Muscle layer of duodenum (tissue), 2 donors: ENCODE measurements around the gene IBA57.

Experiments
- H3K27ac ChIP-seq: one replicate; pipeline ENCODE4 v1.7.0; 2013; ENCODE audit warnings: mild to moderate bottlenecking, low read length
- H3K27me3 ChIP-seq: one replicate; pipeline ENCODE4 v1.7.0; 2013; ENCODE audit warnings: low read depth, mild to moderate bottlenecking, control low read depth, low read length
- H3K36me3 ChIP-seq, 2 donors: one replicate each; pipeline ENCODE4 v1.7.0; 2013; ENCODE audit warnings: low read length in 2 of 2, control low read depth in 1 of 2, mild to moderate bottlenecking in 1 of 2; ENCODE audit not compliant: insufficient read depth in 2 of 2, control insufficient read depth in 1 of 2
- H3K4me1 ChIP-seq, 2 donors: one replicate each; pipeline ENCODE4 v1.7.0; 2013; ENCODE audit warnings: low read length in 2 of 2, mild to moderate bottlenecking in 2 of 2, control low read depth in 1 of 2, moderate library complexity in 1 of 2; ENCODE audit not compliant: insufficient read depth in 2 of 2, control insufficient read depth in 1 of 2
- H3K4me3 ChIP-seq, 2 donors: one replicate each; pipeline ENCODE4 v1.7.0; 2013; ENCODE audit warnings: low read length in 2 of 2, low read depth in 1 of 2, mild to moderate bottlenecking in 1 of 2
- H3K9me3 ChIP-seq, 2 donors: one replicate each; pipeline ENCODE4 v1.7.0; 2013; ENCODE audit warnings: low read length in 2 of 2, control low read depth in 1 of 2, mild to moderate bottlenecking in 1 of 2; ENCODE audit not compliant: control insufficient read depth in 1 of 2
- donor health status: healthy.

Gene IBA57

DNA sequence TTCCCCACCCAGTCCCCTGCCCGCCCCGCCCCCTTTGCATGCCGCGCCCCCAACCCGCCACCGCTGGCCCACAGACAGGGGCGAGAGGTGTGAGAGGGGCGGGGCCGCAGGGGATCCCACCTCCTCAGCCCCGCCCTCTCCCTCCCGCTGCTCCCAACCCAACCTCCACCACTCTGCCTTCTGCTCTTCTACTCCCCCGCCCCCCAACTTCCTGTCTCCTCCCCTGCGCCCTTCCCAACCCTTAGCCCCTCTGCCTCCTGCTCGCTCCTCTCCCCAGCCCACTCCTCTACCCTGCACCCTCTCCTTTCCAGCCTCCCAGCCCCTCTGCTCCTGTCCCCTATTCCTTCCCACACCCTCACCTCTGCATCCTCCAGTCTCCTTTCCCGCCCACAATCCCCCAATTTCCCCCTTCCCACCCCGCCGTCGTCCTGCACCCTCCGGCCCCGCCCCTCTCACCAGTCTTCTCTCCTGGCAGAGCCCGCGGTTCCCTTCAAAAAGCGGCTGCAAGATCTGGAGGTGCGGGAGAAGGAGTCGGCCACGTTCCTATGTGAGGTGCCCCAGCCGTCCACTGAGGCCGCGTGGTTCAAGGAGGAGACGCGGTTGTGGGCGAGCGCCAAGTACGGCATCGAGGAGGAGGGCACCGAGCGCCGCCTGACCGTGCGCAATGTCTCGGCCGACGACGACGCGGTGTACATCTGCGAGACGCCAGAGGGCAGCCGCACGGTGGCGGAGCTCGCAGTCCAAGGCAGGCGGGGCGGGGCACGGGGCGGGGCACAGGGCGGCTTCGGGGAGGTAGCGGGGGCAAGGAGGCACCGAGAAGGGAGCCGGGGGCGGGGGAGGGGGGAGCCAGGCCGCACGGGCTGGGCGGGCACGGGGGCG is 47.6 kb downstream of the IBA57 start:
- no peaks in the 10 kb centered on the region for H3K9me3 ChIP-seq
- no peak overlapping the region for H3K27ac ChIP-seq
- H3K36me3 ChIP-seq: no peaks in the 10 kb centered on the region
- H3K27me3 ChIP-seq: no peaks in the 10 kb centered on the region
- H3K4me3 ChIP-seq: peak overlapping the region; percentile 23 to 59
- H3K4me1 ChIP-seq: peaks cover 0 to 13% of the 10 kb centered on the region in 2 donors

DNA sequence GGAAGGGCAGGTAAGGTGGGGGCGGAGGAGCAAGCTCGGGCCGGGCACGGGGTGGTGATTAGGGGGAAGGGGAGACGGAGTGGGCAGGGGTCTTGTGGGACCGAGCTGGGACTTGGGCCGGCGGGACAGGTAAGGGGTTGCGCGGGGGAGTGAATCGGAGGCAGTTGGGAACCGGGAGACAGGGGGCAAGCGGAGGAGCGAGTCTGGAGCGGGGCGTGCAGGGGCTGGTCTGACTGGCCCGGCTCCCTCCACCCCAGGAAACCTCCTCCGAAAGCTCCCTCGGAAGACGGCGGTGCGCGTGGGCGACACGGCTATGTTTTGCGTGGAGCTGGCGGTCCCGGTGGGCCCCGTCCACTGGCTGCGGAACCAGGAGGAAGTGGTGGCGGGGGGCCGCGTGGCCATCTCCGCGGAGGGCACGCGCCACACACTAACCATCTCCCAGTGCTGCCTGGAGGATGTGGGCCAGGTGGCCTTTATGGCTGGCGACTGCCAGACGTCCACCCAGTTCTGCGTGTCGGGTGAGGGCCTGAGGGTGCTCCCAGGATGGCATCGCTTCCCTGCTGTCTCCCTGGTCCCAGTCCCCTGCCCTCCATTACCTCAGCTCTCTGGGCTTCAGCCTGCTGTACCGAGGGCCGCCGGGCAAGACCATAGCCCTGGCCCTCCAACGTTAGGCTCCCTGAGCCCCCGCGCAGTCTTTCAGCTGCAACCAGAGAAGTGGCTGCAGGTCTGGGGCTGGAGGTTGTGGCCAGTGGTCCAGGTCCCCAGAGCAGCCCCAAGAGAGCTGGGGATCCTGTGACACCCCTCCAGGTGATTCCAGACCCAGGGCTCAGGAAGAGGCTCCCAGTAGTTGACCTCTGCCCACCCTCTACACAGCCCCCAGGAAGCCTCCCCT is 48.6 kb downstream of the IBA57 start:
- Histone ChIP-seq H3K4me3 (no peak overlapping the region), H3K27ac (no peak overlapping the region), H3K36me3 (no peaks in the 10 kb centered on the region), H3K9me3 (no peaks in the 10 kb centered on the region), H3K4me1 (peaks cover 0 to 13% of the 10 kb centered on the region in 2 donors), H3K27me3 (no peaks in the 10 kb centered on the region)

DNA sequence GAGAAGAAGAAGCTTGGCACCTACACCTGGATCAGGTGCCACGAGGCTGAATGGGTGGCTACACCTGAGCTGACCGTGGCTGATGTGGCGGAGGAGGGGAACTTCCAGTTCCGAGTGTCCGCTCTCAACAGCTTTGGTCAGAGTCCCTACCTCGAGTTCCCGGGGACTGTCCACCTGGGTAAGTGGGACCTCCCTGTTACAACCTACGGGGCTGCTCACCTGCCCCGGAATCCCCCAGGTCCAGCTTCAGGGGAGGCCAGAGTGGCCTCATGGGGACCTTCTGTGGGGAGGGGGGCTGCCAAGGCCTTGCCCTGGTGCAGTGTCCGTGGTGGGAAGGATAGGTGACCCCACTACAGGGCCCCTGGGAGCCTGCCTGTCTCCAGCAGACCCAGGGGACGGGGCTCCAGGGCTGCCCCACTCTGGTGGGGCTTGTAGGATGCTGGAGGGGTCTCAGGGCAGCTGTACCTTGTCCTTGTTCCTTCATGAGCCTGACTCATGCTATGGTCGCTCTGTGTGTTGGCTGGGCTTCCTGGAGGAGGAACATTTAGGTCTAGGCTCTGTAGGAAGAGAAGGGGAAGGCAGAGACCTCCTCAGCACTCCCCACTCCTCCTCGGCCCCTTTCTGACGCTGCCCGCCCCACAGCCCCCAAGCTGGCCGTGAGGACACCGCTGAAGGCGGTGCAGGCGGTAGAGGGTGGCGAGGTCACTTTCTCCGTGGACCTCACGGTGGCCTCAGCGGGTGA is 49.5 kb downstream of the IBA57 start:
- Histone ChIP-seq H3K27me3 (no peaks in the 10 kb centered on the region), H3K9me3 (no peaks in the 10 kb centered on the region), H3K27ac (no peak overlapping the region), H3K4me1 (peaks cover 0 to 13% of the 10 kb centered on the region in 2 donors), H3K4me3 (no peak overlapping the region), H3K36me3 (peaks cover 0 to 3% of the 10 kb centered on the region in 2 donors)

DNA sequence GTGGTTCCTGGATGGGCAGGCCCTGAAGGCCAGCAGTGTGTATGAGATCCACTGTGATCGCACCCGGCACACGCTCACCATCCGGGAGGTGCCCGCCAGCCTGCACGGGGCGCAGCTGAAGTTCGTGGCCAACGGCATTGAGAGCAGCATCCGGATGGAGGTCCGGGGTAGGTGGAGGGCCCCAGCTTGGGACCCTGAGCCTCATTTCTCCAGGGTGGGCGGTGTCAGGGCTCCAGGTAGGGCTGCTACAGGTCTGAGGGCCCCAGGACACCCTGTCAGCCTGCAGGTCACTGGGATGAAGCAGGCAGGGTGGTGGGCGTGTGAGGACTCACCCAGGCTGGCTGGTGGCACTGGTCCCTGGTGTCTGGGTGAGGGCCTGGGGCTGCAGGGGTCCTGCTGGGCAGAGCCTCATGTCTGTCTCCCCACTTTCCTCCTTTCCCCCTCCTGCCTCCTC is 50.1 kb downstream of the IBA57 start:
- Histone ChIP-seq H3K4me1 (peaks cover 0 to 13% of the 10 kb centered on the region in 2 donors), H3K36me3 (peaks cover 0 to 3% of the 10 kb centered on the region in 2 donors), H3K9me3 (no peaks in the 10 kb centered on the region), H3K27ac (no peak overlapping the region), H3K27me3 (no peaks in the 10 kb centered on the region), H3K4me3 (no peak overlapping the region)

DNA sequence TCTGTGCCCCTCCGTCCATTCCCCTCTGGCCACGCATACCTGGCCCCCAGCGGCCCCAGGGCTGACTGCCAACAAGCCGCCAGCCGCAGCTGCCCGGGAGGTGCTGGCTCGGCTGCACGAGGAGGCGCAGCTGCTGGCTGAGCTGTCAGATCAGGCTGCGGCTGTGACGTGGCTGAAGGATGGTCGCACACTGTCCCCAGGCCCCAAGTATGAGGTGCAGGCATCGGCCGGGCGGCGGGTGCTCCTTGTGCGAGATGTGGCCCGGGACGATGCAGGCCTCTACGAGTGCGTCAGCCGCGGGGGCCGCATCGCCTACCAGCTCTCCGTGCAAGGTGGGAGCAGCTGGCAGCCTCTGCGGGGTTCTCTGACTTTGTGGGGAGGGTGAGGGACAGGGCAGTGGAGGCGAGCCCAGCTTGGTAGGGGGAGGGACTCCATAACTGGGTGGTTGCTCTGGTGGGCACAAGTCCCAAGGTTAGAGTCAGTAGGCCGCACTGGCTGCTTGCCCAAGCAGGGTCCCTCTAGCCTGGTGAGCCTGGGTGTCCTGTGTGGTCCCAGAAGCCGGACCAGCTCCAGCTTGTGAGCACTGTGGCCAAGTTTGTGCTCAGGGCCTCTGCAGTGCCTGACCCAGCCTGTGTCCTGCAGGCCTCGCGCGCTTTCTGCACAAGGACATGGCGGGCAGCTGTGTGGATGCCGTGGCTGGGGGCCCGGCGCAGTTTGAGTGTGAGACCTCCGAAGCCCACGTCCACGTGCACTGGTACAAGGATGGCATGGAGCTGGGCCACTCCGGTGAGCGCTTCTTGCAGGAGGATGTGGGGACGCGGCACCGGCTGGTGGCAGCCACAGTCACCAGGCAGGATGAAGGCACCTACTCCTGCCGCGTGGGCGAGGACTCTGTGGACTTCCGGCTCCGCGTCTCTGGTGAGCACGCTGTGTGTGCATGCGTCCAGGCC is 51.0 kb downstream of the IBA57 start:
- H3K27me3 ChIP-seq: no peaks in the 10 kb centered on the region
- H3K27ac ChIP-seq: no peak overlapping the region
- H3K36me3 ChIP-seq: peaks cover 0 to 3% of the 10 kb centered on the region in 2 donors
- no peaks in the 10 kb centered on the region for H3K9me3 ChIP-seq
- no peak overlapping the region for H3K4me3 ChIP-seq
- peaks cover 0 to 13% of the 10 kb centered on the region in 2 donors for H3K4me1 ChIP-seq

DNA sequence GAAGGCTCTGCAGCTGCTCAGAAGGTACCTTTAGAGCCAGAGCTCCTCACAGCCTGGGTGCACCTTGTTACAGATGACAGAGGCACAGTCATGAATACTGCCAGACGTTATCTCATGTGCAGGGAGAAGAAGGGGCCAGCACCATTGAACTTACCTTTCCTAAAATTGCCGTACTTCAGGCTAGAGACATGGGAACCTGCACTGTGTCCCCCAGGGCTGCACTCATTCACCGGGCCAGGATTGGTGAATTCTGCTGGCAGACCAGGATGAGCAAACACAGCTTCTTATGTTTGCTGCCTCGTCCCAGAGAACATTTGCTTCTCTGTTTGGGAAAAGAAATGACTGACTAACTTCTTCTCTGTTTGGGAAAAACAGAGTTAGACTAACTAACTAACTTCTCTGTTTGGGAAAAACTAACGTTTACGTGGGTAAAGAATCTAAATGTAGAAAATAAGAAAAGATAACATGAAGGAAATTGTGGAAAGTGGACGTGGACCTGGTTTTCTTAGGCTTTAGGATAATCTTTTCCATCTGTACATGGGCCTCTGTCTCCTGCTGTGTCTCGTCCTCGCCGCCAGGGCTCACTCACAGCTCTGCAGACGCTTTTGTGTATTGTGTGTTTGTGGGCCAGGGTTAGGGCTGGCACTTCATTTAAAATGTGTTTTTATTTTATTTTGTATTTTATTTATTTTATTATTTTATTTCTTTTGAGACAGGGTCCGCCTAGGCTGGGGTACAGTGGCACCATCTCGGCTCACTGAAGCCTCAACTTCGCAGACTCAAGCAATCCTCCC is 52.1 kb downstream of the IBA57 start:
- H3K9me3 ChIP-seq: no peaks in the 10 kb centered on the region
- H3K4me1 ChIP-seq: peaks cover 0 to 8% of the 10 kb centered on the region in 2 donors
- H3K4me3 ChIP-seq: no peak overlapping the region
- H3K27me3 ChIP-seq: no peaks in the 10 kb centered on the region
- H3K36me3 ChIP-seq: peaks cover 0 to 3% of the 10 kb centered on the region in 2 donors
- no peak overlapping the region for H3K27ac ChIP-seq

DNA sequence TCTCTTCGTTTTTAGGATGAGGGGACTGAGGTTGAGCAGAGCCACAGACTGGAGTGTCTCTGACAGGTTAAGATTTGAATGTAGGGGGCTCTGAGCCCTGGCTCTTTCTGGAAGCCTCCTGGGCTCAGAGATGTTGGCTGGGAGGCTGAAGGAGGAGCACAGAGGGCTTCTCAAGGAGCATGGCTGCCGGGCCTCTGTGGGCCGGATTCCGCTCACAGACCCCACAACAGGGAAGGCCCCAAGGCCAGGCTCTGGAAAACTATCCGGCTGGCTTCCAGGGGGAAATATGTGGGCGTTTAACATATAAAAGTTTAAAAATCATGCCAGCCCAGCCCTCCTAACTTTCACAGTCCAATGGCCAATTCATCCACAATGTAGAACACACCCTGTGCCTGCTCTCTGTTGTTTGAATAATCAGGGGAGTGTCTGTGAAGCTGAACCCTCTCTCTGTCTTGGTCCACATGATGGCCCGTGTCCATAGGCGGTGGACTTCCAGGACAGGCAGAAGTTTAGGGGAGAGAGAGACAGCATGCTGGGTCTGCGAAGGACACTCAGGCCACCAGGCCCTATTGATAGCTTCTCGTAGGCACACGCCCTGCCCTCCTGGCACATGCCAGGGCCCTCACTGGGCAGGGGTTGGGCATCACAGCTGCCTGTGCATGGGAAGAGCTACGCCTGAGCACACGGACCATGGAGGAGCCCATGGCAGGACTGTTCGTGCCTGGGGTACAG is 53.1 kb downstream of the IBA57 start:
- H3K36me3 ChIP-seq: peaks cover 0 to 3% of the 10 kb centered on the region in 2 donors
- H3K4me1 ChIP-seq: peaks cover 0 to 4% of the 10 kb centered on the region in 2 donors
- H3K4me3 ChIP-seq: no peak overlapping the region
- no peak overlapping the region for H3K27ac ChIP-seq
- no peaks in the 10 kb centered on the region for H3K9me3 ChIP-seq
- H3K27me3 ChIP-seq: no peaks in the 10 kb centered on the region

DNA sequence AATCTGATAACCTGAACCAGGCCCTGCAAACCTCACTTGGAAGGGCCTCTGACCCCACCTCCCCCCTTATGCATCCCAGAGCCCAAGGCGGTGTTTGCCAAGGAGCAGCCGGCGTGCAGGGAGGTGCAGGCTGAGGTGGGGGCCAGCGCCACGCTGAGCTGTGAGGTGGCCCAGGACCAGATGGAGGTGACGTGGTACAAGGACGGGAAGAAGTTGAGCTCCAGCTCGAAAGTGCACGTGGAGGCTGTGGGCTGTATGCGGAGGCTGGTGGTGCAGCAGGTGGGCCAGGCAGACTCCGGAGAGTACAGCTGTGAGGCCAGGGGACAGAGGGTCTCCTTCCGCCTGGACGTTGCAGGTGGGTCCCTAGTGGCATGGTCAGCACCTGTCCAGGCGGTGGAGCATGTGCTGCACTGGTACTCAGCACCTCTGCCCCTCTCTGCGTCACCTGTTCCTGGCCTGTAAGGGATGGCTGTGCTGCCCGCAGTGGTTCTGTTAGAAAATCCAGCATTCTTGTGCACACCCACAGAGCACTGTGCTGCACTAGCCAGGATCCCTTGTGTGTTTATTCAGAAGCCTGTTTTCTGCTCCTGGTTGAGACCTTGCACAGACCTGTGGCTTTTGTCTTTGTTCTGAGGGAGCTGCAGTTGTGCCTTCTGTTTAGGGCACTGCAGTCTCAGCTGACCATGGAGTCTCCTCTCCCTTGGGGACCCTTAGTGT is 53.8 kb downstream of the IBA57 start:
- Histone ChIP-seq H3K27ac (no peak overlapping the region), H3K9me3 (peaks cover 0 to 5% of the 10 kb centered on the region in 2 donors), H3K4me3 (no peak overlapping the region), H3K27me3 (no peaks in the 10 kb centered on the region), H3K36me3 (peaks cover 0 to 8% of the 10 kb centered on the region in 2 donors), H3K4me1 (no peaks in the 10 kb centered on the region)
